Esophagus squamous epithelium (tissue), 4 donors: ENCODE data around the gene ZDHHC18.

Experiments
- POLR2A ChIP-seq, 4 donors: fragments of 450-650 bp; IDR thresholded peaks; one replicate each; pipeline ENCODE4 v1.6.1; 2017; ENCODE audit warnings: antibody characterized with exemption in 4 of 4, mild to moderate bottlenecking in 4 of 4, moderate library complexity in 3 of 4
- TF ChIP-seq, protein P1 (sequence below), 6 experiments: fragments of 450-650 bp in 4 of 6; fragments of 200-600 bp in 2 of 6; sonication (generic) in 2 of 6; IDR thresholded peaks; one replicate each; pipeline ENCODE4 v1.5.1; 2016 to 2019; ENCODE audit warnings: antibody characterized with exemption in 6 of 6, mild to moderate bottlenecking in 4 of 6, moderate library complexity in 4 of 6

DNA sequence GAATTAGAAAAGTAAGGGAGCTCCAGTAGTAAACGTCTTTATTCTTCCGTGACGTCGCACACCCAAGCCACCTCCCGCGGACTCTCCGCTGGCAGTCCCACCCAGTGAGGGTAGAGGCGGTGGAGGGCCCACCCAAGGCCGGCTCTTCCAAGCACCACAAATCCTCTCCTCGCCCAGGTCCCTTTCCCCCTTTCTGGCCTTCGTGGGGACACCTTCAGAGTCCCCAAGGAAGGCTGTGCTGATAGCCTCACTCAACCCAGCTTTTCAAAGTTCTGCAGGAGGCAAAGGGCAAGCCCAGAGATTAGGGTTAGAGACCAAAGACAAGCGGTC lies 63.9 kb downstream of the ZDHHC18 start:
- TF ChIP-seq, protein P1, sequence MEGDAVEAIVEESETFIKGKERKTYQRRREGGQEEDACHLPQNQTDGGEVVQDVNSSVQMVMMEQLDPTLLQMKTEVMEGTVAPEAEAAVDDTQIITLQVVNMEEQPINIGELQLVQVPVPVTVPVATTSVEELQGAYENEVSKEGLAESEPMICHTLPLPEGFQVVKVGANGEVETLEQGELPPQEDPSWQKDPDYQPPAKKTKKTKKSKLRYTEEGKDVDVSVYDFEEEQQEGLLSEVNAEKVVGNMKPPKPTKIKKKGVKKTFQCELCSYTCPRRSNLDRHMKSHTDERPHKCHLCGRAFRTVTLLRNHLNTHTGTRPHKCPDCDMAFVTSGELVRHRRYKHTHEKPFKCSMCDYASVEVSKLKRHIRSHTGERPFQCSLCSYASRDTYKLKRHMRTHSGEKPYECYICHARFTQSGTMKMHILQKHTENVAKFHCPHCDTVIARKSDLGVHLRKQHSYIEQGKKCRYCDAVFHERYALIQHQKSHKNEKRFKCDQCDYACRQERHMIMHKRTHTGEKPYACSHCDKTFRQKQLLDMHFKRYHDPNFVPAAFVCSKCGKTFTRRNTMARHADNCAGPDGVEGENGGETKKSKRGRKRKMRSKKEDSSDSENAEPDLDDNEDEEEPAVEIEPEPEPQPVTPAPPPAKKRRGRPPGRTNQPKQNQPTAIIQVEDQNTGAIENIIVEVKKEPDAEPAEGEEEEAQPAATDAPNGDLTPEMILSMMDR (IDR thresholded peaks at IDR 0.05): no peak
- no peak for TF ChIP-seq POLR2A (IDR thresholded peaks at IDR 0.05)
